D341Med (cell line): ENCODE results near the gene STUM.
"Not testable (repeated sequence)": the region's sequence is repeated elsewhere in the genome, so short reads cannot be mapped to it uniquely, and the experiment has no call there.

ENCODE experiments used
- DNase-seq: peaks from one replicate; pipeline ENCODE4 v3.0.0; 2012; ENCODE audit warnings: low spot score

STUM gene

DNA sequence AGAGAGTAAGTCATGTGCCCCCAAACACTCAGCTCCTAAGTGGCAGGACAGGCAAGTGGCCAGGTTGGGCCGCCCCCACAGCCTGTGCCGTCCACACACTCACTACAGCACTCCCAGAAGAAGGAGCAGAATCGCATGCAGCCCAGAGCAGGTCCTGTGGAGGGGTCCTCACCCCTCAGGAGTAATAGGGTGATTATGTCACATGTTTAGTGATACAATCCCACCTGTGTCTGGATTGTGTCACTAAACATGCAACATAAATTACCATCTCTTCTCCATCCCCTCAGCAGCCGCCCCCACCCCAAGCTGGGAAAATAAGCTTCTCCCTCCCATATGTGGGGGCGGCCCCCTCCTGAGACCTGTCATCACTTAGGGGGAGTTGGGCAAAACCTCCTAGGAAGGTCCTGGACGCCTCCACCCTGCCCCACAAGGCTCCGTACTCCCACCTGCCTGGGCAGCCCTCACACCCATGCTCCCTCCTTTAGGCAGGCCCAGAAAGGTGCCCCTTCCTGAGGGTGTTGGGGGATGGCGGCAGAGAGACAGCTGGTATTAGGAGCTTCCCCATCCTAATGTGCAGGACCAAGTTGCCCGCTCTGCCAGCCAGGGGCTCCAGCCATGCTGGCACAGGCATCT lies 56.9 kb downstream of the STUM start:
- DNase-seq, result no peak

DNA sequence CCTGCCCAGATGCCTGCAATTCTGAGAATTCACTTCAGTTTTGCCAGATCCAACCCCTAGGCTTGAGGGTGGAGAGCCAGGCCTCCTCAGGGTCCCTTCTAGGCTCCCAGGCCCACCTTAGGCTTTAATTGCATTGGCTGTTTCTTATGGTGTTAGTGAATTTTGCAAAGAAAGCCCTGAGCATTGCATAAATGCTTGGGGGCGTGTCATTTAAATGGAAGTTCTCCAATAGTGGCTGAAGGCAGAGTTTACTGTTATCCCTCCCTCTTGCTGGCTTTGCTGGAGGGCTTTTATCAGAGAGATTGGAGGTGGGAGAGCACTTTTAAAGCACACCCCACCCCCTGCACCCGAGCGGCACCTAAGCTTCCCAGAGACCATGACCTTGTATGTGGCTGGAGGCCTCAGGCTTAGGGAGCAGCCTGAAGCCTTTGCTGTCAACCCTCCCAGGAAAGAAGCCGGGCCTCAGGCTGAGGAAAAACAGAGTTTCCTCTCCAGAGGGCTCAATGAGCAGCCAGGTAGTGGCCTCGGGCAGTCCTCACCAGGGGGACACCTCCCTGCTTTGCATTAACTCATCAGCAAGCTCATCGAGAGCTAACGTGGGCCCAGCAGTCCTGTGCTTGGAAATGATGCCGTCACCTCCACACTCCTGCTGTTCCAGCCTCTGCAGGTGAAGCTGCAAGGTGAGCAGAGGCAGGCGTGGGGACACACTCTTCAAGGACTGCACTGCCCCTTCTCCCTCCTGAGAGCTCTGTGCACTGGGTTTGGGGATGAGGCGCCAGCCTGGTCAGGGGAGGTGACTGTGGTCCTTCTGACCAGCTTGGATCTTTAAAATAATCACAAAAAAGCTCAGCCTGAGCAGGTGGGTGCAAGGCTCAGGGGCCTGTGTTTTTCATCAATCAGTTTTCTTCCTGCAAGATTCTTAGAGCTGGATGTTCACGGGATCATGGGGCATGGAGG lies 58.0 kb downstream of the STUM start:
- DNase-seq, result no peak

DNA sequence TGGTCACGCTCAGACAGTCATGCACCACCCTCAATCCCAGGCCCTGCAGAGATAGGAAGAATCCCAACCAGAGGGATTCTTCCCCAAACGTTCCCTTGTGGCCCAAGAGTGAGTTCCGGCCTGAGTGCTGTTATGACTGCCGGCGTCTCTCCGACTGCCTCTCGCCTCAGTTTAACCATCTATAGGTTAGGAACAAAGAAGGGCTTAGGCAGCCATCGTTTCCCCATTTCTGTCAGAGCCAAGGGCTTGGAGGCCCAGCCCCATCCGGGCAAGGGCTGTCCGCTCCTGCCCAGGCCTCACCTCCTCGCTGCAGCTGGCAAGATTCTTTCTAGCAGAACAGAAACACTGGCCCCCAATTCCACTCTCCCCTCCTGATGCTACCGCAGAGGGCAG lies 58.7 kb downstream of the STUM start:
- DNase-seq, result no peak

DNA sequence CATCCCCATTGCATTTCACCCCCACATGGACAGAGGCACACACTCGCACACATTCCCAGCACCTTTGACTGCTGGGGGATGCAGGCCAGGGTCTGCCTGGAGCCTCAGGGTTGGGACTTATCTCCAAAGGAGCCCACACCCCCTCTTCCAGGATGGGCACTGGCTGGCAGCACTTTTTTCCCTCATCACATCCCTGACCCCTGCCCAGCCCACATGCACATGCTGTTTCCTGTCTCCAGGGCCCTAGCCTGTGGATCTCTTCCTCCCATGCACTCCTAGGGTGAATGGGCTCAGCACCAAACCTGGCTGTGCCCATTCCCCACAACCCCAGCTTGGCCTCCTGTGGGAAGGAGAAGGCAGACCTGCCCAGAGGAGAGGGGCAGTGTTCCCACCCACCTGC lies 59.3 kb downstream of the STUM start:
- no peak for DNase-seq

DNA sequence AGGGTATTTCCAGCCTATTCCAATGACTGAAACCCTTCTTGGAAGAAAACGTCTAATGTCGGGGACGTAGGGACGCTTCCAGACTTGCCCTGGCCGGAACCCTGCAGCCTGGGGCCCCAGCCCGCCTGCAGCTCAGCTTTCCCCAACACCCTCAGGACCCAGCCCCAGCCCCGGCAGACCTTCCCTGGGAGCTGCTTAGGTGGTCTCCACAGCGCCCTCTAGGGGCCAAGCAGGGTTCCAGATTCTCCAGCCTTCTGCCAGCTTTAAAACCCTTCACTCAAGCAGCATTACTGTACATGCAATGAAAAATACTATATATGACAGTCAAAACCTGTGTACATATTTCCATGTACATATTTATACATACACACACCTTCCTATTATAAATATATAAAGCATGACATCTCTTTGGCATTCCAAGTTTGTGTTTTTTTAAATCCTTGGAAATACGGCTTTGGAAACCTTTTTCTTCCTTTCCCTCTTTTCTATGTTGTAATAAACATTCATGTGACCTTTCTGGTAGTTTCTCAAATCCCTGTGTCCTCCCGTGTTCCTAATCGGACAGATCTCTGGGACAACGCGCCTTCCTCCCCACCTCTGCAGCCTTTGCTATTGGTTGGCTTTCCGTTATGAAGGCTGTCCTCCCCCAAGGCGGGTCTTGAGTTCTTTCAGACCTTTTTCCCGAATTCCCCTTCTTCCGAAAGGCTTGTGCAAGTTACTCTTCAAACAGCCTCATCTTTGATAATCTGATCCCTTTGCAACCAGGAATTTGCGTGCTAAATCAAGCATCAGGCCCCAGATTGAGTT lies 60.3 kb downstream of the STUM start:
- DNase-seq, result peak; percentile 92

DNA sequence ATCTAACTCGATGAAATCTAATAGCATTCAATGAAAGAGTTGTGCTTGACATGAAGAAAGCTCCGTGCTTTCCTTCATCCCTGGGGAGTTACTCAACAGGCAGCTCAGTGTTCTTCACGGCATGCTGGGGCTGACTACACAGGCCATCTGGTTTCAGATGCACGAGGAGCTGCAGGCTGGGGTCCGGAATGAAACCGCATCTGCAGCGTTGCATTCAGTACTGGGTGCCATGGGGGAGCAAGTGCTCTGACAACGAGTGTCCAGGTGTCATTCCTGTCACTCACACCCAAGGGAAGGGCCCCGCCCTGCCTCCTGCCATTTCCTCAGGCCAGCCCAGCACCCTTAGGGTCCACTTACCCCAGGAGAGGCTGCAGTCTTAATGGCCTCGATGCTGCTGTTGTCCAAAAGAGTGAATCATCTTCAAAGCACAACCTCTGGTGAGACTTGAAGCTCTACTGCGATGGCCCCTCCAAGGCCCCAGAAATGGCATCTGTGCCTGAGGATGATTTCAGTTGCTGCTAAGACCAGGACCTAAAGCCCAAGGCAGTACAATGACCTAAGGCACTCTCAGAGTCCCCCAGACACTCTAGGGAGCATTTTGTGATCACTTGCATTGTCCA lies 61.4 kb downstream of the STUM start:
- DNase-seq, result no peak

DNA sequence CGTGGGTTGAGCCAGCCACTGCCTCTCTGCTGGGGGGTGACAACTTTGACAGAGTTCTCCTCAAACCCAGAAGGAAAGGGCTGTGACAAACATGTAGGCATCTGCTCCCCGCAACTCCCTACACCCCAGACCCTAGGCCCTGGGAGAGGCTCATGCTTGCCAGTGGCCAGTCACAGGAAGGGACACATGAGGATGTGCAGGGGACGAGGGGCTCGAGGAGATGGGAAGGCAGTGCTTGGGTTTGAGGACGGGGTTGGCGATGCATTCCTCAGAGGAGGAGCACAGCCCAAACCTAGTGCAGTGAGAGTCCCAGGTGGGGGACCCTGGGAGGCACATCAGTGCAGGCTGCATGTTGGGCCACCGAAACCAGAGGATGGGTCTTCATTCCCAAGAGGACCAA lies 62.1 kb downstream of the STUM start:
- no peak for DNase-seq

DNA sequence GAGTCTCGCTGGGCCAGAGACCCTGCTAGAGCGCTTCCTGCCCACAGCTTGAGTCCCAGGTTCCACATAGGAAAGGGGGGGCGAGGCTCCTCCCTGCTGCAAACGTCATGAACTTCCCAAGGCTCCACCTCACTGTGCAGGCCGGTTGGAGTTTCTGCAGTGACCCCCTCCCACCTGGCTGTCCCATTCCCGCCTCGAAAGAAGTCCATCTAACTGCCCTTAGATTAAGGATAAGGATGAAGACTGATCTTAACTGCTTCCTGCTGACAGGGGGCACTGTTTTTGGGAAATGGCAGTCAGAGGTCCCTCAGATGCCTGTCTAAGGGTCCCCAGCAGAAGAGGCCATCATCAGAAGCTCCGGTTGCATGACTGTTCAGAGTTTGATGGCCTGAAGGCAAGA lies 62.7 kb downstream of the STUM start:
- no peak for DNase-seq

DNA sequence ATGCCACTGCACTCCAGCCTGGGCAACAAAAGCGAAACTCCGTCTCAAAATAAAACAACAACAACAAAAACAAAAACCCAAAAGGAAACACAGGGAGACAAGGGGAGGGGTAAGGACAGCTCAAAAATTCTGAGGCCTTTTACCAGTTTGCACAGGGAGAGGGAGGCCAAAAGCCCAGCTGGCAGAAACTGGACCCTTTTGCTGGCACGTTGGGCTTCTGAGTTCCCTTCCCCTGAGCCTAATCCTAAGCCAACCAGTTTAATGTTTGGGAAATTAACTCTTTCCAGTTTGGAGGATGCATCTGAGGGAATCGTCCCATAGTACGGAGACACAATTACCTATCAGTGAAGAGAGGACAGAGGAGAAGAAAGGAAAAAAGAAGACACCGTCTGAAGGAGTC lies 63.4 kb downstream of the STUM start:
- not testable (repeated sequence) for DNase-seq

DNA sequence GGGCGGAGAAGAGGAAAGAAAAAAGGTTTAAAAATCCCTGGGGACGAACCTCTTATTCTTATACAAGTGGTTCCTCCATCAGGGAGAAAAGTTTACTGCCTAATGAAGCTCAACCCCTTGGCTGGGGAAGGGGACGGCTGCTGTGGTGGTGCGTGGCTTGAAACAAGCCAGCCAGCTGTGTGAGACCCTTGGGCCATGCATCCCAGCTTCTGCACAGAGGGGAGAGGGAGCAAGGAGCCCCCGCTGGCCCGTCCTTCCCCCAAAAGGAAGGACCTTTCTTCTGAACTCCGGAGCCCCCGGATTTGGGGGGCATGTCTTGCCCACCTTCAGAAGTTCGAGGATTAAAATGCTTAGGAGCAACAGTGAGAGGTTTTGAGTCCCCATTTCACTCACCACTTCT lies 67.3 kb downstream of the STUM start:
- no peak for DNase-seq

DNA sequence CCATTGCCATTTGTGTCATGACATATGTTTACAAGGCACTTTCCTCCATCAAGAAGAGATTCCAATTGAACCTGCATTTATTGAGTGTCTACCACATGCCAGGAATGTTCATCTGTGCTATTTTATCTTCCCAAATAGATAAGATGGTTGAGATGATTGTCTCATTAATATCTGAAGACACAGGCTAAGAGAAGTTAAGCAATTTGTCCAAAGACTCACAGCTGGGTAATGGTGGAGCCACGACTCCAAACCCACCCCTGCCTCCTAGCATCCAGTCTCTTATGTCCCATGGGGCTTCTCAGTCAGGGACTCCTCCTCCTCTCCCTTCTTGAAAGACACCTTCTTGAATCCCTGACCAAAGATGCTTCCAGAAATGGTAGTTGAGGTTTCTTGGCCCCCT lies 68.1 kb downstream of the STUM start:
- no peak for DNase-seq

DNA sequence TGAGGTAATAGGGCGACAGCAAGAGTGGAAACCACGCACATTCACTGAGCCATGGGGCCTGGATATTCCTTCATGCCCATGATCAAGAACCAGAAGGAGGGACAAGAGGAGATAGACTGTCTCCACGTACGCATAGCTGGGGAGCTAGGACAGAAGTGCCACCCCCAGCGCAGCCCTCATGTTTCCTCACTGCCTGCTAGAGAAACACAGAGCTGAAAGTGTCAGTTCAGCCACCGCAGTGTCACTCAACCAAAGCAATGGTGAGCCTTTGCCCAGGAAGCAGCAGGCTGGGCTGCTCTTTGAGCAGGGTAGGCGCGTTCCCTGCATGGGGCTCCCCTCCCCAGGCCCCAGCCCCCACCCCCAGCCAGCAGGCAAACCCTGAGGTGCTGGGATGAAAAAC lies 68.5 kb downstream of the STUM start:
- no peak for DNase-seq

DNA sequence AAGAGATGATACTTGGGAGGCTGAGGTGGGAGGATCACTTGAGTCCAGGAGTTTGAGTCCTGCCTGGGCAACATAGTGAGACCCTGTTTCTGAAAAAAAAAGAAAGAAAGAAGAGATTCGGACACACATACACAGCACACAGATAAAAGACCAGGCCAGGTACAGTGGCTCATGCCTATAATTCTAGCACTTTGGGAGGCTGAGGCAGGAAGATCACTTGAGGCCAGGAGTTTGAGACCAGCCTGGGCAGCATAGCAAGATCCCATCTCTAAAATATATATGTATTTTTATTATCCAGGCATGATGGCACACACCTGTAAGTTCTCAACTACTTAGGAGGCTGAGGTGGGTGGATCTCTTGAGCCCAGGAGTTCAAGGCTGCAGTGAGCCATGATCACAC lies 69.2 kb downstream of the STUM start:
- not testable (repeated sequence) for DNase-seq

DNA sequence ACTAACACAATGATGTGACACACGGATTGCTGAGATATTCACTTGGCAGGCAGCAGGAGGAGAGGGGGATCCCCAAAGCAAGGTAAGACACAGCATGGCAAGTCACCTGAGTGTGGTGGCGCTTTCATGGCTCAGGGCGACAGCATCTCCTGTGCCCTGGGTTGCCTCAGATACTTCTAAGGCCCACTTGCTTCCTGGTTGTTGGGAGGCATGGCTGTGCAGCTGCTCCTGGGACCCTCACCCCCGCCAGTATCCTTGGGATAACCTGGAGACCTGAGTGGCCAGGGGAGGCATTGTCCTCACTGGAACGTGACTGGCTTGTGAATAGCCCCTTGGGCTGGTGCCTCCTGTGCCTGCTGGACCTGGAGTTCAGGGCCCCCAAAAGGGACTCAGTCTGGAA lies 69.8 kb downstream of the STUM start:
- no peak for DNase-seq

DNA sequence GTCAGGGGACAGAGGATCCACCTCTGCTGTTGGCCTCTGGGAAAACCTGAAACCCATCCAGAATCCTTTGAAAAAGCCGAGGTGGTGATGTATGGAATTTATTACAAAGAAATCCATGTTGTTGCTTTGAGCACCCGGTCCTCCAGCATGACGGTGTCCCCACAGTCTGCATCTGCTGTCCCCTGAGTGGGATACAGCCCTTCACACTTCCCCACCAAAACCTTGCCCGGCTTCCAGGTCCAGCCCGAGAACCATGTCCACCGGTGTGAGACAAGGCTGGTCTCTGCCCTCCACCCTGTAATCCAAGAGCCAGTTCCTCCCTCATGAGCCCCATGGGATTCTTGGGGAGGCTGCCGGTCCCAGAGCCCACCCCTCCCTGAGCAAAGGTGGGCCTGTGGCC lies 70.5 kb downstream of the STUM start:
- DNase-seq, result no peak

DNA sequence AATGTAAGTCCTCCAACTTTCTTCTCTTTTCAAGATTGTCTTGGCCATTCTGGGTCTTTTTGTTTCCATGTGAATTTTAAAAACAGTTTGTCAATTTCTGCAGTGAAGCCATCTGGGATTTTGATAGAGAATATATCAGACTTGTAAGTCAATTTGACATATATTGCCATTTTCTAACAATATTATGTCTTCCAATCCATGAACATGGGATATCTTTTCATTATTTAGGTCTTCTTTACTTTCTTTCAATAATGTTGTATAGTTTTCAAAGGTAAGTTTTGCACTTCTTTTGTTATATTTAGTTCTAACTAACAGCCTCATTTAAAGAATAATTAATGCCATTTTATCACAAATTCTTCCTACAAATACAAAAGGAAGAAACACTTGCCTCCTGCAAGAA lies 73.4 kb downstream of the STUM start:
- no peak for DNase-seq

DNA sequence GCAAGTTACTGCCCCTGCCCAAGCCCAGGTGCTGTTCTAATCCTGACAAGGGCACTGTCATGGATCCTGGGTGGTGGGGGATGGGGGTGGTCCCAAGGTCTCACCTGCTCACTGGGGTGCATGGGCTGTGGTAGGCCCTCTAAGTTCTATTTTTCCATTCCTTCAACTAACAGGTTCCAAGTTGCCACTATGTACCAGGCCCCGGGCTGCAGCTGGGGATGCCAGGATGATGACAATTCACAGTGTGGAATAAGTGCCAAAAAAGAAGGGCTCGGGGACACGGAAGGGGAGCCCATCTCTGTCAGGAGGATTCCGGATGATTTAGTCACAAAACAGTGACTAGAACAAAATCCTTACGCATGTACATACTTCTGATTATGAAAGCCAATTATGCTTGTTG lies 76.0 kb downstream of the STUM start:
- no peak for DNase-seq

DNA sequence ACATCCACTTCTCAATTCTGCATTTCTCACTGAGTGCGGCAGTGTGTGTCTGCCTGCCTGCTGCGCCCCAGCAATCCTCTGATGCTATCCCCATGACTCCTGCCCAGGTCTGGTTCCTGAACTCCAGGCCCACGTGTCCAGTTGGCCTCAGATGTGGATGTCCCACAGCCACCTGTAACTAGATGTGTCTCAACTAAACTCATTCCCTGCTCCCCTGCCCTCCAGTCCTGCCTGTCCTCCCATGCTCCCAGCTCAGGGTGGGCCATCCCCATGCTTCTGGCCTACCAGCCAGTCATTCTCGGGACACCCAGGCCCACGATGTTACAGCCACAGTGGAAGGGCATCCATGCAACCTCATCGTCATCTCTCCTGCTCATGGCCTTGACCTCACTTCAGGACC lies 76.8 kb downstream of the STUM start:
- no peak for DNase-seq

DNA sequence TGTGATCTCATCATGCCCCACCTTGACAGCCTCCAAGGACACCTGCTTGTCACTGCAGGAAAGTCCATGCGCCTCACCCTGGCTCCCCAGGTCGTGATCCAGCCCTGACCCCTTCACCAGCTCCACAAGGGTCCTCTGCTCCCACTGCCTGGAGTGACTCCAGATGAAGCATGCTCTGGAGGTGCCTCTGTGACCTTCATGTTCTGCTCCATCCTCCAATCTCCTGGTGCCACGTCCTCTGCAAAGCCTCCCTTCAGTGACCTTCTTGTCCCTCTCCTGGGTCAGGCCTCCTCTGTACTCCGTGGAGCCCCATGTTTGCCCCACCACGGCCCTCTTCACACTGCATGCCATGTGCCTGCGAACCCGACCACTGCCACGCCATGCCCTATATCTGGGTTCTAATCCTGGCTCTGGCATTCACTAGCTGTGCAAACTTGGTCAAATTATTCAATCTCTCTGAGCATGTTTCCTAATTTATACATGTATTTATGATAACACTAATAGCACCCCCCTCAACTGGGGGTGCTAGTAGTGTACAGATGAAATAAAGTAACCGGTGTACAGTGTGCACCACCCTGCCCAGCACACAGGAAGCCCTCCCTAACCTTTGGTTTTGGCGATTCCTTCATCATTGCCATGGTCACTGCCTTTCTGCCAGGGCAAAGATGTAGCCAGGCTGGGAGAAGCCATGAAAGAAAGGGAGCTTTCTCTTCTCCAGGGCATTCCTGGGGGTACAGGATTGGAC lies 77.4 kb downstream of the STUM start:
- DNase-seq, result no peak

DNA sequence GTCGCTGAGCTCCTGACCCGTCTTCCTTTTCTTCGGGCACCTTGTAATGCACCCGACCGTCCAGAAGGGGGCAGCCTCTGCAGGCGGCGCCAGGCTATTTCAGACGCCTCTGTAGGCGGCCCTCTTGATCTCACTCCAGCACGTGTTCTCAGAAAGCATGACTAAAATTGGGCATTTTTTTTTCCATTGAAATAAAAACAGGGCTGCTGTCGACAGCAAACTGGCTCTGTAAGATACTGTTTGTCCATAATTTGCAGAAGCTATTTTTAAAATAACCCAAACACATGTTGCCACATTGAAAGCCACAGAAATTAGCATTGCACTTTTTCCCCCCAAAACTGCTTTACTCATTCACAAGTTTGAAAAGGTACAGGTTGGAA lies 78.0 kb downstream of the STUM start:
- DNase-seq, result peak; percentile 87

DNA sequence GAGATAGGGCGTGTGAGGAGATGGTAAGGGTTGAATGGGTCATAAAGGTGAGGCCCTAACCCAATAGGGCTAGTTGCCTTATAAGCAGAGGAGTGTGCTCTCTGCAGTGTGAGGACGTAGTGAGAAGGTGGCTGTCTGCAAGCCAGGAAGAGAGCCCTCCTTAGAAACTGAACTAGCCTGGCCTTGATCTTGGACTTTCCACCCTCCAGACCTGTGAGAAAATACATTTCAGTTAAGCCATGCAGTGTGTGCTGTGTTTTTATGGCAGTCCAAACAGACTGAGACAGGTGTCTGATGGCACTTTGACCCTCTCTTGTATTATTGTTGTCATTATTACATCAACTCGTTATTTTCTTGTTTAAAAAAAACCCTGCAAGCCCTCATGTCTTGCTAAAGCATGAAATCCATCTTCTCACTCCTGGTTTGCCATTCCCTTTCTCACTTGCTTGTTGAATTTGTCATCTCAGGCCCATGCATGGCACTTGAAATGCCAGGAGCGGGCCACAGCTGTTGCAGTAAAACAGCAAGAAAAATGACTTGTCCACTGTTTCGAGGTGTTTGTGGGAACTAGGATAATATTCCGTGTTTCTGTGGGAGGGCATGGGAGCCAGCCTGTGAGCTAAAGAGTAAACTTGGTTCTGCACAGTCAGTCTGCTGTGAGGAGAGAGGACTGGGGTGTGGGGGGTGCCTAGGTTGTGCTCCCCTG lies 78.6 kb downstream of the STUM start:
- DNase-seq, result no peak
